Loucy (cell line): ENCODE results near the gene ARFIP2.

Experiments used
- H2AFZ ChIP-seq: fragments of 200-600 bp; sonication (generic); 2 replicates; pipeline ENCODE4 v1.6.0; 2016; ENCODE audit warnings: antibody characterized with exemption, mild to moderate bottlenecking, low read length, moderate library complexity
- H3F3A ChIP-seq: fragments of 200-600 bp; 2 replicates; pipeline ENCODE4 v1.6.0; 2016; ENCODE audit warnings: antibody characterized with exemption, low read depth, mild to moderate bottlenecking
- H3K27me3 ChIP-seq: fragments of 200-600 bp; sonication (generic); 2 replicates; pipeline ENCODE4 v1.6.1; 2014; ENCODE audit warnings: low read length, mild to moderate bottlenecking; ENCODE audit not compliant: insufficient read depth, poor library complexity, severe bottlenecking
- H3K36me3 ChIP-seq: fragments of 200-600 bp; sonication (generic); 2 replicates; pipeline ENCODE4 v1.6.1; 2016; ENCODE audit warnings: low read length; ENCODE audit not compliant: insufficient read depth
- H3K4me1 ChIP-seq: fragments of 200-600 bp; sonication (generic); 2 replicates; pipeline ENCODE4 v1.5.1; 2014; ENCODE audit warnings: low read length, mild to moderate bottlenecking; ENCODE audit not compliant: insufficient read depth, poor library complexity, severe bottlenecking
- H3K4me2 ChIP-seq: fragments of 200-600 bp; sonication (generic); 2 replicates; pipeline ENCODE4 v1.6.0; 2014; ENCODE audit warnings: antibody characterized with exemption, low read length, low read depth, mild to moderate bottlenecking; ENCODE audit not compliant: poor library complexity, severe bottlenecking
- H3K4me3 ChIP-seq: fragments of 200-600 bp; sonication (generic); 2 replicates; pipeline ENCODE4 v1.5.1; 2014; ENCODE audit warnings: low read length, mild to moderate bottlenecking, mixed read lengths; ENCODE audit not compliant: poor library complexity, severe bottlenecking
- H3K79me2 ChIP-seq: fragments of 200-600 bp; sonication (generic); 2 replicates; pipeline ENCODE4 v1.6.1; 2014; ENCODE audit warnings: low read length; ENCODE audit not compliant: insufficient read depth
- H3K9ac ChIP-seq: fragments of 200-600 bp; sonication (generic); 2 replicates; pipeline ENCODE4 v1.6.0; 2014; ENCODE audit warnings: mild to moderate bottlenecking, low read depth, low read length, moderate library complexity; ENCODE audit not compliant: poor library complexity, severe bottlenecking
- H3K9me2 ChIP-seq: fragments of 200-600 bp; sonication (generic); replicated peaks from 2 replicates; pipeline ENCODE4 v1.6.1; 2016; ENCODE audit warnings: low read depth, low read length, mixed read lengths
- H3K9me3 ChIP-seq: fragments of 200-600 bp; sonication (generic); 2 replicates; pipeline ENCODE4 v1.6.1; 2014; ENCODE audit warnings: mild to moderate bottlenecking, antibody characterized with exemption, low read length, low read depth; ENCODE audit not compliant: insufficient read depth
- H4K20me1 ChIP-seq: fragments of 200-600 bp; sonication (generic); 2 replicates; pipeline ENCODE4 v1.6.0; 2014; ENCODE audit warnings: antibody characterized with exemption, low read length, mild to moderate bottlenecking; ENCODE audit not compliant: insufficient read depth, poor library complexity, severe bottlenecking
- EZH2phosphoT487 ChIP-seq: fragments of 200-600 bp; IDR thresholded peaks from 2 replicates; pipeline ENCODE4 v1.6.1; 2018; ENCODE audit warnings: antibody characterized with exemption, mild to moderate bottlenecking, moderate library complexity, borderline replicate concordance
- TF ChIP-seq, protein P1 (sequence below): fragments of 200-600 bp; sonication (generic); conservative IDR thresholded peaks from 2 replicates; pipeline ENCODE4 v1.5.1; 2014; ENCODE audit warnings: mild to moderate bottlenecking, antibody characterized with exemption, low read length

The ARFIP2 gene

DNA sequence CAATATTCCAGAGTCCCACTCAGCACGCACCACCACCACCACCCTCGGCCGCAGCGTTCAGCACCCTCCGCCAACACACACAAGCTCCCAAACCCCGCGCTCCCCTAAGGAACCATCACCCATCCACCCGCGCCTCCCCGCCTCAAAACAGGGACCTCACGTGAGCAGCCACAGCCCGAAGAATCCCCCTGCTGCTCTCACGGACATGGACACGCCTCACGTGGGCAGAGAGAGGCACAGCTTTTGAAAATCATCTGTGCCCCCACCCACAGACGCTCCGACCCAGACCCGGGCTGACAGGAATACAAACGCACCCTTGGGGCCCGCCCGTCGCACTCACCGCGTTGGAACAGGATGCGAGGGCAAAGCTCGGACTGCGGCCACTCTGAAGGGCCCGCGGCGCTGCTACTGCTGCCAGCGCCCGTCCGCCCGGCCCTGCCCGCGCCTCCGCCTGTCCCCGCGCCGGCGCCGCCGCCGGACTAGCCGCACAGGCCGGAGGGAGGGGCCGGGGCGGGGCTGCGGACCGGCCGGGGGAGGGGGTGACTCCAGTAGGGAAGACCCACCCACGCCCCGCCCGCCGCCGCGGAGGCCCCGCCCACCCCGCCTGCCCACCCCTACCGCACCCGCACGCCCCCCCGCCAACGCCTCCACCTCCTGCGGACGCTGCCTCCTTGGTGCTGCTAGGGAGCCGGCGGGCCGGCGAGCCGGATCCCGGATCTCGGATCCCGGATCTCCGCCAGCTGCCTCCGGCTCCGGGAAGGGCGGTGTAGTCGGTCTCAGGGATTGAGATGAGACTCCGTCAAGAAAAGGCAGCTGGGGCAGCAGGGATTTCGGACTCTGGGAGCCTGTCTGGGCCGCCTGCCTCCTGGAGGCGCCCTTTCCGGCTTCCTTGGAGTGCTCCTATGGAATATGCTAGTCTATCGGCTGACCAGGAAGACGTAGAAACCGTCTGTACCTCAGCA is 7.4 kb downstream of the ARFIP2 start, which contains the start of gene TRIM3:
TRIM3 (minus strand) TSS at position 491 of the 962 bp plus-strand sequence. CDS start 8,246 bp downstream, outside the sequence.
- Histone ChIP-seq H3K79me2 (peaks cover 6% of the 10 kb centered on the region; the same call in 1 of the 2 replicates), H3K9me3 (no peaks in the 10 kb centered on the region), H3K4me1 (peaks cover 41% of the 10 kb centered on the region), H2AFZ (peak within 1 kb of the TSS; percentile 87; the same call in 1 of the 2 replicates), H3K4me2 (peak within 1 kb of the TSS; percentile 86), H3K4me3 (peak within 1 kb of the TSS; percentile 90), H3K9ac (peak within 1 kb of the TSS; percentile 74), H3K36me3 (no peaks in the 10 kb centered on the region; the same call in 1 of the 2 replicates), H3K9me2 (no peaks in the 10 kb centered on the region), H3K27me3 (no peaks in the 10 kb centered on the region), H3F3A (peaks cover 15% of the 10 kb centered on the region; the same call in 1 of the 2 replicates), H4K20me1 (no peaks in the 10 kb centered on the region)
- TF ChIP-seq, protein P1, sequence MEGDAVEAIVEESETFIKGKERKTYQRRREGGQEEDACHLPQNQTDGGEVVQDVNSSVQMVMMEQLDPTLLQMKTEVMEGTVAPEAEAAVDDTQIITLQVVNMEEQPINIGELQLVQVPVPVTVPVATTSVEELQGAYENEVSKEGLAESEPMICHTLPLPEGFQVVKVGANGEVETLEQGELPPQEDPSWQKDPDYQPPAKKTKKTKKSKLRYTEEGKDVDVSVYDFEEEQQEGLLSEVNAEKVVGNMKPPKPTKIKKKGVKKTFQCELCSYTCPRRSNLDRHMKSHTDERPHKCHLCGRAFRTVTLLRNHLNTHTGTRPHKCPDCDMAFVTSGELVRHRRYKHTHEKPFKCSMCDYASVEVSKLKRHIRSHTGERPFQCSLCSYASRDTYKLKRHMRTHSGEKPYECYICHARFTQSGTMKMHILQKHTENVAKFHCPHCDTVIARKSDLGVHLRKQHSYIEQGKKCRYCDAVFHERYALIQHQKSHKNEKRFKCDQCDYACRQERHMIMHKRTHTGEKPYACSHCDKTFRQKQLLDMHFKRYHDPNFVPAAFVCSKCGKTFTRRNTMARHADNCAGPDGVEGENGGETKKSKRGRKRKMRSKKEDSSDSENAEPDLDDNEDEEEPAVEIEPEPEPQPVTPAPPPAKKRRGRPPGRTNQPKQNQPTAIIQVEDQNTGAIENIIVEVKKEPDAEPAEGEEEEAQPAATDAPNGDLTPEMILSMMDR: no peak
- no peak for TF ChIP-seq EZH2phosphoT487

DNA sequence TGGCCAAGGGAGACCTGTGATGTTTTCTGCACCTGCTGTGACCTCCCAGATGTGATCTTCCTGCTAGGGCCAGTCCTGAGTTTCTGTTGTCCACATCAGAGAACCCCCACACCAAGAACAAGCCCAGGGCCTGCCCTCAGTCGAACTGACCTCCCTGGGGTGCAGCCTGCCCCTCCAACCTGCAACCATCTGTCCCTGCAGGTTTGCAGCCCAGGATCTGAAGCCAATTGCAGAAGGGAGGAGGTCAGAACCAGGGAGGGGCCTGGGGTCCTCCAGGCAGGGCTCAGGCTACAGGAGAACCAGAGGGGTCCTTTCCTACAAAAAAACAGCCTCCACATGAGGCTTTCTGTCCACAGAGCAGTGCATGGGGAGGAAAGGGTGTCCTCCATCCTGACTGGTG is 8.2 kb downstream of the ARFIP2 start:
- Histone ChIP-seq H3K79me2 (peaks cover 6% of the 10 kb centered on the region; the same call in 1 of the 2 replicates), H3K4me3 (peak overlapping the region; percentile 90), H3K9ac (peak overlapping the region; percentile 74)

GRCh38 chr11:6469599-6469998 is 11.5 kb downstream of the ARFIP2 start:
- Histone ChIP-seq H3K27me3 (no peaks in the 10 kb centered on the region), H3K4me3 (peak overlapping the region; percentile 26), H3F3A (peaks cover 3% of the 10 kb centered on the region; the same call in 1 of the 2 replicates), H3K9me2 (no peaks in the 10 kb centered on the region), H4K20me1 (no peaks in the 10 kb centered on the region), H3K9ac (no peak overlapping the region), H3K79me2 (peaks cover 6% of the 10 kb centered on the region; the same call in 1 of the 2 replicates), H3K36me3 (no peaks in the 10 kb centered on the region), H3K9me3 (no peaks in the 10 kb centered on the region), H2AFZ (peak overlapping the region; percentile 22; the same call in 1 of the 2 replicates), H3K4me2 (peak overlapping the region; percentile 50), H3K4me1 (peaks cover 44% of the 10 kb centered on the region)
- TF ChIP-seq EZH2phosphoT487: no peak
- TF ChIP-seq, protein P1: no peak

More for the DNA sequence above, 8.2 kb downstream of the ARFIP2 start:
- H3F3A ChIP-seq: peaks cover 15% of the 10 kb centered on the region; the same call in 1 of the 2 replicates
- H3K4me1 ChIP-seq: peaks cover 44% of the 10 kb centered on the region
- no peaks in the 10 kb centered on the region; the same call in 1 of the 2 replicates for H3K36me3 ChIP-seq
- no peak overlapping the region for H2AFZ ChIP-seq
- no peaks in the 10 kb centered on the region for H4K20me1 ChIP-seq
- H3K27me3 ChIP-seq: no peaks in the 10 kb centered on the region
- TF ChIP-seq, protein P1: no peak
- no peak for TF ChIP-seq EZH2phosphoT487
- no peaks in the 10 kb centered on the region for H3K9me3 ChIP-seq
- H3K4me2 ChIP-seq: peak overlapping the region; percentile 77
- no peaks in the 10 kb centered on the region for H3K9me2 ChIP-seq
